ENCODE results near the gene KIAA1755.

DNA sequence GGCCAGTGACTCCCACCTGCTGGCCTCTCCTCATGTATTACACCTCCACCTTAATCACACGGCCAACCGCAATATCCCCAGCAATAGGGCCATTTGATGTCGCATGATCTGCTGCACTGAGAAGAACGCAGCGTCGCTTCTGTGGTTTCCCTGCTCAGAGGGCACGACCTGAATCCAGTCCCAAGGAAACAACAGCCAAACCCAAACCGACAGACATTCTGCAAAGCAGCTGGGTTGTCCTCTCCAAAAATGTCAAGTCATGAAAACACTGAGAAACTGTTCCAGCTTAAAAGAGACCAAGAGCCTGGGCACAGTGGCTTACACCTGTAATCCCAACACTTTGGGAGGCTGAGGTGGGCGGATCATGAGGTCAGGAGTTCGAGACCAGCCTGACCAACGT lies 35.9 kb upstream of the KIAA1755 start:
- TF ChIP-seq, protein P1, sequence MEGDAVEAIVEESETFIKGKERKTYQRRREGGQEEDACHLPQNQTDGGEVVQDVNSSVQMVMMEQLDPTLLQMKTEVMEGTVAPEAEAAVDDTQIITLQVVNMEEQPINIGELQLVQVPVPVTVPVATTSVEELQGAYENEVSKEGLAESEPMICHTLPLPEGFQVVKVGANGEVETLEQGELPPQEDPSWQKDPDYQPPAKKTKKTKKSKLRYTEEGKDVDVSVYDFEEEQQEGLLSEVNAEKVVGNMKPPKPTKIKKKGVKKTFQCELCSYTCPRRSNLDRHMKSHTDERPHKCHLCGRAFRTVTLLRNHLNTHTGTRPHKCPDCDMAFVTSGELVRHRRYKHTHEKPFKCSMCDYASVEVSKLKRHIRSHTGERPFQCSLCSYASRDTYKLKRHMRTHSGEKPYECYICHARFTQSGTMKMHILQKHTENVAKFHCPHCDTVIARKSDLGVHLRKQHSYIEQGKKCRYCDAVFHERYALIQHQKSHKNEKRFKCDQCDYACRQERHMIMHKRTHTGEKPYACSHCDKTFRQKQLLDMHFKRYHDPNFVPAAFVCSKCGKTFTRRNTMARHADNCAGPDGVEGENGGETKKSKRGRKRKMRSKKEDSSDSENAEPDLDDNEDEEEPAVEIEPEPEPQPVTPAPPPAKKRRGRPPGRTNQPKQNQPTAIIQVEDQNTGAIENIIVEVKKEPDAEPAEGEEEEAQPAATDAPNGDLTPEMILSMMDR (IDR thresholded peaks at IDR 0.05) = no peak
- TF ChIP-seq EZH2phosphoT487 (IDR thresholded peaks at IDR 0.05) = no peak

All from neural progenitor cell (in vitro differentiated cells).